ENCODE measurements around the gene ZNF839.

- no peak for TF ChIP-seq CTCF (IDR thresholded peaks at IDR 0.05)
- TF ChIP-seq POLR2A (IDR thresholded peaks at IDR 0.05), result no peak
These were observed 21.9 kb upstream of the ZNF839 start for GRCh38 chr14:102297436-102298170.

All from breast epithelium (tissue), 3 donors.